Measurements from ENCODE around the gene UBE2Q1.

The UBE2Q1 gene

GRCh38 chr1:154575951-154576566 lies 17.6 kb upstream of the UBE2Q1 start:
- no peak for DNase-seq

GRCh38 chr1:154575147-154575927 lies 16.9 kb upstream of the UBE2Q1 start:
- no peak for DNase-seq

GRCh38 chr1:154574716-154575115 lies 16.3 kb upstream of the UBE2Q1 start:
- peak; percentile 36 for DNase-seq

- DNase-seq: no peak
These were observed 14.7 kb upstream of the UBE2Q1 start for GRCh38 chr1:154573168-154573510.

- DNase-seq: no peak
These were observed 14.2 kb upstream of the UBE2Q1 start for GRCh38 chr1:154572468-154573167.

- DNase-seq: no peak
These were observed 13.5 kb upstream of the UBE2Q1 start for GRCh38 chr1:154571964-154572288.

GRCh38 chr1:154571244-154571963 lies 12.9 kb upstream of the UBE2Q1 start:
- DNase-seq: no peak

- DNase-seq: no peak
These were observed 9.8 kb upstream of the UBE2Q1 start for GRCh38 chr1:154568157-154568815.

GRCh38 chr1:154567386-154568156 lies 9.1 kb upstream of the UBE2Q1 start, which contains the start of gene CHRNB2:
Gene CHRNB2 (plus strand): TSS chr1:154567778. CDS start chr1:154568045, 267 bp downstream.
- peak; percentile 35 for DNase-seq

GRCh38 chr1:154565876-154566275 lies 7.4 kb upstream of the UBE2Q1 start:
- no peak for DNase-seq

GRCh38 chr1:154559466-154560044 lies 1.1 kb upstream of the UBE2Q1 start:
- DNase-seq: peak; percentile 88

GRCh38 chr1:154558720-154559465 lies 431 bp upstream of the UBE2Q1 start:
- DNase-seq: peak; percentile 99

GRCh38 chr1:154557248-154557938 lies 1.1 kb downstream of the UBE2Q1 start:
- no peak for DNase-seq

- DNase-seq: peak; percentile 40
These were observed 2.0 kb downstream of the UBE2Q1 start for GRCh38 chr1:154556422-154556821.

GRCh38 chr1:154553056-154554030 lies 5.1 kb downstream of the UBE2Q1 start:
- no peak for DNase-seq

GRCh38 chr1:154552036-154552435 lies 6.4 kb downstream of the UBE2Q1 start:
- no peak for DNase-seq

GRCh38 chr1:154551474-154551873 lies 7.0 kb downstream of the UBE2Q1 start:
- DNase-seq: no peak

- no peak for DNase-seq
These were observed 7.8 kb downstream of the UBE2Q1 start for GRCh38 chr1:154550657-154551056.

- no peak for DNase-seq
These were observed 8.4 kb downstream of the UBE2Q1 start for GRCh38 chr1:154550070-154550469.
